ENCODE data around the gene MANEAL. TPM values are rescaled to one million over a fixed set of nuclear protein-coding genes. Genes with fewer than 3 reads are reported as not detected.

The MANEAL gene
- polyA plus RNA-seq, 1 experiment, result 0.32 TPM

DNA sequence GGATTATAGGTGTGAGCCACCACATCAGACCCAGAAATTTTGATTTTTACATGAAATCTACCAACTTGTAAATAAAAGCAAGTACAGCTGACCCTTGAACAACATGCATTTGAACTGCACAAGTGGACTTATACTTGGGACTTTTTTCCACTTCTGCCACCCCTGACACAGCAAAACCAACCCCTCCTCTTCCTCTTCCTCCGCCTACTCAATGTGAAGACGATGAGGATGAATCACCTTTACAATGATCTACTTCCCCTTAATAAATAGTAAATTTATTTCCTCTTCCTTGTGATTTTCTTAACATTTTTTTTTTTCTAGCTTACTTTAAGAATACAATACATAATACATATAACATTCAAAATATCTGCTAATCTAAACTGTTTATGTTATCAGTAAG lies 31.9 kb downstream of the MANEAL start:
- H3K9me3 ChIP-seq (ENCODE audit: control insufficient read depth, insufficient read depth, low read length), result no peaks in the 10 kb centered on the region
- no peak overlapping the region for H3K4me3 ChIP-seq (ENCODE audit: low read depth, low read length)
- POLR2A ChIA-PET, result interaction anchor here (0.7 to 1.3 kb wide), 2 partner anchors 17 to 34 kb away, joined by 3 to 8 read pairs; partner anchors contain the start of genes C1orf122, MTF1 and YRDC
- H3K27me3 ChIP-seq (ENCODE audit: control insufficient read depth, insufficient read depth, low read length), result no peaks in the 10 kb centered on the region
- CTCF ChIA-PET, result interaction anchor here (1.2 to 1.7 kb wide), 4 partner anchors 12 to 35 kb away, joined by 5 to 6 read pairs (median 5); no protein-coding TSS in a partner anchor
- peak overlapping the region; percentile 31 for H3K27ac ChIP-seq (ENCODE audit: low read depth, low read length)
- DNase-seq (ENCODE audit: low read depth, low spot score), result no peak
- TF ChIP-seq, protein P1, sequence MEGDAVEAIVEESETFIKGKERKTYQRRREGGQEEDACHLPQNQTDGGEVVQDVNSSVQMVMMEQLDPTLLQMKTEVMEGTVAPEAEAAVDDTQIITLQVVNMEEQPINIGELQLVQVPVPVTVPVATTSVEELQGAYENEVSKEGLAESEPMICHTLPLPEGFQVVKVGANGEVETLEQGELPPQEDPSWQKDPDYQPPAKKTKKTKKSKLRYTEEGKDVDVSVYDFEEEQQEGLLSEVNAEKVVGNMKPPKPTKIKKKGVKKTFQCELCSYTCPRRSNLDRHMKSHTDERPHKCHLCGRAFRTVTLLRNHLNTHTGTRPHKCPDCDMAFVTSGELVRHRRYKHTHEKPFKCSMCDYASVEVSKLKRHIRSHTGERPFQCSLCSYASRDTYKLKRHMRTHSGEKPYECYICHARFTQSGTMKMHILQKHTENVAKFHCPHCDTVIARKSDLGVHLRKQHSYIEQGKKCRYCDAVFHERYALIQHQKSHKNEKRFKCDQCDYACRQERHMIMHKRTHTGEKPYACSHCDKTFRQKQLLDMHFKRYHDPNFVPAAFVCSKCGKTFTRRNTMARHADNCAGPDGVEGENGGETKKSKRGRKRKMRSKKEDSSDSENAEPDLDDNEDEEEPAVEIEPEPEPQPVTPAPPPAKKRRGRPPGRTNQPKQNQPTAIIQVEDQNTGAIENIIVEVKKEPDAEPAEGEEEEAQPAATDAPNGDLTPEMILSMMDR (IDR thresholded peaks at IDR 0.05; ENCODE audit: low read depth, low read length), result no peak

GRCh38 chr1:37828410-37829074 lies 34.9 kb downstream of the MANEAL start:
- POLR2A ChIA-PET, result interaction anchor here (1.1 kb wide), 2 partner anchors 20 to 31 kb away, joined by 3 to 7 read pairs; partner anchors contain the start of genes C1orf122, MTF1 and YRDC
- DNase-seq (ENCODE audit: low read depth, low spot score), result no peak
- Histone ChIP-seq H3K27me3 (ENCODE audit: control insufficient read depth, insufficient read depth, low read length) (no peaks in the 10 kb centered on the region), H3K4me3 (ENCODE audit: low read depth, low read length) (no peak overlapping the region), H3K27ac (ENCODE audit: low read depth, low read length) (no peak overlapping the region), H3K9me3 (ENCODE audit: control insufficient read depth, insufficient read depth, low read length) (no peaks in the 10 kb centered on the region)
- CTCF ChIA-PET, result interaction anchor here (2.2 kb wide), 1 partner anchor 32 kb away, joined by 13 read pairs; no protein-coding TSS in a partner anchor
- TF ChIP-seq, protein P1 (IDR thresholded peaks at IDR 0.05; ENCODE audit: low read depth, low read length), result no peak

- POLR2A ChIA-PET, result no interaction called here
- TF ChIP-seq, protein P1 (IDR thresholded peaks at IDR 0.05; ENCODE audit: low read depth, low read length), result no peak
- CTCF ChIA-PET, result interaction anchor here (0.9 to 1.4 kb wide), 2 partner anchors 27 to 29 kb away, joined by 5 to 11 read pairs; partner anchors contain the start of gene MTF1
- Histone ChIP-seq H3K9me3 (ENCODE audit: control insufficient read depth, insufficient read depth, low read length) (no peaks in the 10 kb centered on the region), H3K4me3 (ENCODE audit: low read depth, low read length) (no peak overlapping the region), H3K27ac (ENCODE audit: low read depth, low read length) (no peak overlapping the region), H3K27me3 (ENCODE audit: control insufficient read depth, insufficient read depth, low read length) (no peaks in the 10 kb centered on the region)
- no peak for DNase-seq (ENCODE audit: low read depth, low spot score)
Measured at GRCh38 chr1:37831109-37831508, 37.5 kb downstream of the MANEAL start.

DNA sequence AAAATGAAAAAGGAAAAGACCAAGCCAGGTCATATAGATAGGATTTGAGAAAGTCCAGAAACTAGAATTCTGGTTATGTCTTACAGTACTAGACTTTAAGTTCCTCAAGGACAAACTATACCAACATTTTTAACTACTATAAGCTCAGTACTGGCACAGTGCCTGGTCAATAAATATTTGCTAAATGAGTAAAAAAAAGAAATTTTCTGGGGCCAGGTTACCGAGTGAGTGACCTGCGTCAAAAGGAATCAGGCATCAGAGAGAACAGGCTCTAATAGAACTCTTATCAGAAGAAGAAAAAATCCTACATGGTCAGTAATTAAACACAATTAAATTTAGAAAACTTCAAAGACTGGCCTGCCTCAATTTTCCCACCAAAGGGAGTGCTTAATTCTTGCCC lies 38.2 kb downstream of the MANEAL start:
- Histone ChIP-seq H3K27ac (ENCODE audit: low read depth, low read length) (no peak overlapping the region), H3K27me3 (ENCODE audit: control insufficient read depth, insufficient read depth, low read length) (no peaks in the 10 kb centered on the region), H3K4me3 (ENCODE audit: low read depth, low read length) (no peak overlapping the region), H3K9me3 (ENCODE audit: control insufficient read depth, insufficient read depth, low read length) (no peaks in the 10 kb centered on the region)
- POLR2A ChIA-PET, result no interaction called here
- TF ChIP-seq, protein P1 (IDR thresholded peaks at IDR 0.05; ENCODE audit: low read depth, low read length), result no peak
- no peak for DNase-seq (ENCODE audit: low read depth, low spot score)
- CTCF ChIA-PET, result interaction anchor here (0.9 to 1.4 kb wide), 2 partner anchors 27 to 28 kb away, joined by 5 to 11 read pairs; partner anchors contain the start of gene MTF1

DNA sequence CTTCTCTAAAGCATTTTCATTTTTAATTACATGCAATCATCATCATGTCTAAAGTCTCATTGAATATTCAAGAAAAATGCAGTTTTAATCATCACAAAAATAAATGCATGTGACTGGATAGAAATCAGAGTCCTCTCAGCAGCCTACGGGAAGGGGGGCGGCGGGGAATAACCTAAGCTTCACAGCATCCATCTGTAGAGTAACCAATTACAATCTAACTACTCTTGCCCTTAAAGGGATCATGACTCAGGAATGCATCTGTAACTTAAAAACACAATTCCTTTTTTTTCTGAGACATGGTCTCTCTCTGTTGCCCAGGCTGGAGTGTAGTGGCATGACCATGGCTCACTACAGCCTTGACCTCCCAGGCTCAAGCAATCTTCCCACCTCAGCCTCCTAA lies 43.1 kb downstream of the MANEAL start:
- TF ChIP-seq, protein P1 (IDR thresholded peaks at IDR 0.05; ENCODE audit: low read depth, low read length), result no peak
- POLR2A ChIA-PET, result interaction anchor here (0.8 to 0.9 kb wide), 2 partner anchors 29 to 95 kb away, joined by 3 to 7 read pairs; partner anchors contain the start of genes C1orf122 and YRDC
- H3K9me3 ChIP-seq (ENCODE audit: control insufficient read depth, insufficient read depth, low read length), result no peaks in the 10 kb centered on the region
- CTCF ChIA-PET, result interaction anchor here (0.7 to 4.3 kb wide), 2 partner anchors 19 to 23 kb away, joined by 3 to 25 read pairs; no protein-coding TSS in a partner anchor
- H3K27me3 ChIP-seq (ENCODE audit: control insufficient read depth, insufficient read depth, low read length), result no peaks in the 10 kb centered on the region
- H3K4me3 ChIP-seq (ENCODE audit: low read depth, low read length), result no peak overlapping the region
- H3K27ac ChIP-seq (ENCODE audit: low read depth, low read length), result no peak overlapping the region
- no peak for DNase-seq (ENCODE audit: low read depth, low spot score)

All from AG04450 (cell line).